ENCODE results near the gene AIFM3.
"Not testable (repeated sequence)": the region's sequence is repeated elsewhere in the genome, so short reads cannot be mapped to it uniquely, and the experiment has no call there.

The AIFM3 gene

DNA sequence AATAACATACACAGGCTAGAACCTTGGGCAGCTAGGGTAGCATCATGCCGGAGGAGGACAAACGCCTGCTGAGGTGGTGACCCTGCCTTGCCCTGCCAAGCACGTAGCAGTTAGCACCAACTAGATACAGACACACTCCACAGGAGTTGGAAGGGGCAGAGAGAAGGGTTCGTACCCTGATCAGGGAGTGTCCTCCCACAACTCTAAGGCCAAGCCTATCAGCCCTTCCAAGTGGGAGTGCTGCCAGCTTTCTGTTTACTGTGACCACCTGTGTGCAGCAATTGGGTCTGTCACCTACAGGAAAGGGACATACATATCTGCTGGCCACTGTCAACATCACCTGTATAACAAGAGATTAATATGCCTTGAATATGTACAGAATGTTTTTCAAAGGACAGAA, 36.7 kb downstream of the AIFM3 start:
- DNase-seq (ENCODE audit: low spot score), result no peak

DNA sequence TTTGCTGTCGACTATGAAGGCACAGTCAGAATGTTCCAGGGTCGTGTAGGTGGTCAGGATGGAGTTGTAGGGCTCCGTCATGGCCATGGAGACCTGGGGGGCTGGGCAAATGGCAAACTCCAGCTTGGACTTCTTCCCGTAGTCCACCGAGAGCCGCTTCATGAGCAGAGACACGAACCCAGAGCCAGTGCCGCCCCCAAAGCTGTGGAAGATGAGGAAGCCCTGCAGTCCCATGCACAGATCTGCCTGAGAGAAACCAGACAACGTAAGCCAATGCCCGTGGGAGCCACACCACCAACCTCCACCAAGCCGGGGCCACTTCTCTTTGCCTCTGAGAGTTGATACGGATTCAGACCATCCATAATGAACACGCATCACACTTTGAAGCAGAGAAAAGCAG, 42.2 kb downstream of the AIFM3 start:
- not testable (repeated sequence) for DNase-seq (ENCODE audit: low spot score)

GRCh38 chr22:21009638-21010425, 42.8 kb downstream of the AIFM3 start:
- no peak for DNase-seq (ENCODE audit: low spot score)

- DNase-seq (ENCODE audit: low spot score), result no peak
Observed at GRCh38 chr22:21010426-21011113, 43.5 kb downstream of the AIFM3 start.

DNA sequence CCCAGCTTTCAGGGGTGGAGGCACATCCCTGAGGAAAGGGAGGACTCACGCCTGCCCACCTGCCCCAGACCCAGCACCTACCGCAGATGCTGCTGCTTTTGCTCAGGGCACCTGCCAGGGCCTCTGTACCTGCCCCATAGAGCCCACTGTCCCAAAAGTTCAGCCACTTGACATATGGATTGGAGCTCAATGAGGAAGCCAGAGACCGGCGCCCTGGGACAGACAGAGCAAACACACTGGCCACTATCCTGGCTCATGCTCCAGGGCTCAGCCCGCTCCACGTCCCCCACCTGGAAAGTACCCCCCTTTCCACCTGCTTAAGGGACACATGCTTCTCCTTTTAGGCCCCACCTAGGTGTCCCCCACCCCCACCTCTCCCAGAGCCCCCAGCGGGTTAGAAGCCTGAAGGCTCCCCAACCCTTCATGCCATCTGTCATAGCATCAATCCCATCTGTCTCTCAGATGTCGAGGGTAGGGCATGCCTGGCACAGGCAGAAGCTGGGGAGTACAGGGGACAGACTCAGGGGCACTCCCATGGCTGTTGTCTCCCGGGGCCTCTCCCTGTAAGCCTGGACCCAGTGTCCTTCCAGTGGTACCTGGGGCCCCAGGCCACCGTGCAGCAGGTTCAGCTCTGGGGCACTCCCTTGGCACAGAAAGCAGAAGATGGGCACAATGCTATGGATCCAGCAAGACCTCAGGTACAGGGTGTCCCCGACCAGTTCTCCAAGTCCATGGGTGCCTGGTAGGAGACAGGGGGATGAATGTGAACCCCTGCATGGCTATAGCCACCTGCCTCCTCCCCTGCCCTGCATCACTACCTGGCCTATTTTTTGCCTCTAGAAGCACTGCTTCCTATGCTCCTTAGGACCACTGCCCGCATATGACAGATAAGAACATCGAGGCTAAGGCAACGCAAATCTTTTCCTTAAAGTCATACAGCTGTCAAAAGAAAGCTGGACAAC, 45.7 kb downstream of the AIFM3 start:
- no peak for DNase-seq (ENCODE audit: low spot score)

GRCh38 chr22:21013657-21014201, 46.7 kb downstream of the AIFM3 start:
- no peak for DNase-seq (ENCODE audit: low spot score)

DNA sequence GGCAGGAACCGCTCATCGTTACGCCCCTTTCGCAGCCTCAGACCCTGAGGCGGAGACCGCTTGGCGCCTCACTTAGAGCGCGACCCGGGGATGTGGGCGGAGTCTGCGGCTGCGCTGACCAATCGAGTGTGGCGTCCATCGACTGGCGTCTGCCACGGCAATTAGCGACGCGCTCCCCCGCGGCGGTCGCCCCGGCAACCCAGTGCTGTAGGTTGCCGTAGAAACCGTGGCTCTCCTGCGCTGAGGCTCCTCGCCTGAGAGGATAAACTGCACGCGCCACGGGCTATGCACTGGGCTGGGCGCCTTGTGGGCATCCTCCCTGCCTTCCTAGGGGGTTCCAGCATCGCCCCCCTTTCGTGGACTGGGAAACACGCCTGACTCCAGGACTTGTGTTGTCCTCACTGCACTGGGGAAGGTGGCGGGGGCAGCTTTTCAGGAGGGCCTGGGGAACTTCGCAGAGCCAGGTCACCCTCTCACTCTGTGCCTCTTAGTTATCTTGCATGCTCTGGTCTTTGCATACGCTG, 47.2 kb downstream of the AIFM3 start:
- DNase-seq (ENCODE audit: low spot score), result peak; percentile 90

- no peak for DNase-seq (ENCODE audit: low spot score)
Observed at GRCh38 chr22:21014726-21015465, 47.8 kb downstream of the AIFM3 start, which contains the start of gene P2RX6. Gene P2RX6, plus strand, starts transcription at chr22:21015165. Its CDS starts 10 bp downstream, at chr22:21015175.

GRCh38 chr22:21015466-21016006, 48.5 kb downstream of the AIFM3 start:
- DNase-seq (ENCODE audit: low spot score), result no peak

DNA sequence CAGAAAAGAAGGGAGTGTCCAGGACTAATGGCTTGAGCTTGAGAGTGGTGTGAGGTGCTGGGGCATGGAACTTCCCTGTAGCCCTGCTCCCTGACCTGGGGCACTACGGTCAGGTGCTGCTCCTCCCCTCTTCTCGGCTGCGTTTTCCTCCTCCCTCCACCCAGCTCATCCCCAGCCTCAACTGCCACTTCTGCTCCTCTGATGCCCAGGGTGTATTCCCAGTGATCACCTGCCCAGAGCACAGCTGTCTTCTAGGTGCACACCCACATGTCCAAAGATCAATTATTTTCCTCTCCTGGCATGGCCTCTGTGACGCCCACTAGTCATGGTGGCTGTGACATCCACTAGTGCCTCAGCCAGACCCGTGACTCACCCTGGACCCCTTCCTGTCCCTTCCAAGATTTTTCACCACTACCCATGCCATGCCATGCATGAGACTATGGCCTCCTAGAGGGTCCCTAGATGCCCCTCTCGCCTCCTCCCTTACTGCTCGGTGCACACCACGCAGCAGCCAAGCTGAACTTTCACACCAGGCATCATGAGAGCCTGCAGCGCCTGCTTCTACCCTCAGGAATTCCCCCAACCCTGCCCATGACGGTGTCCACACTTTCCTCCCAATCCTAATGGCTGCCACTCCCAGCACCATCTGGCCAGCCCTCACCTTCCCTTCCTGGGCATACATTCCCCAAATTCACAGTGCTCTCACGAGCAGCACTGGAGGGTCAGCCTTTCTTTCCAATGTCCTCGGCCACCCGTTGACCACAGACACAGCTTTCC, 49.8 kb downstream of the AIFM3 start:
- no peak for DNase-seq (ENCODE audit: low spot score)

- no peak for DNase-seq (ENCODE audit: low spot score)
Observed at GRCh38 chr22:21018314-21018713, 51.3 kb downstream of the AIFM3 start.

GRCh38 chr22:21020802-21021429, 53.9 kb downstream of the AIFM3 start:
- DNase-seq (ENCODE audit: low spot score), result no peak

GRCh38 chr22:21022507-21022906, 55.5 kb downstream of the AIFM3 start:
- DNase-seq (ENCODE audit: low spot score), result no peak

GRCh38 chr22:21022955-21023614, 56.0 kb downstream of the AIFM3 start:
- no peak for DNase-seq (ENCODE audit: low spot score)

DNA sequence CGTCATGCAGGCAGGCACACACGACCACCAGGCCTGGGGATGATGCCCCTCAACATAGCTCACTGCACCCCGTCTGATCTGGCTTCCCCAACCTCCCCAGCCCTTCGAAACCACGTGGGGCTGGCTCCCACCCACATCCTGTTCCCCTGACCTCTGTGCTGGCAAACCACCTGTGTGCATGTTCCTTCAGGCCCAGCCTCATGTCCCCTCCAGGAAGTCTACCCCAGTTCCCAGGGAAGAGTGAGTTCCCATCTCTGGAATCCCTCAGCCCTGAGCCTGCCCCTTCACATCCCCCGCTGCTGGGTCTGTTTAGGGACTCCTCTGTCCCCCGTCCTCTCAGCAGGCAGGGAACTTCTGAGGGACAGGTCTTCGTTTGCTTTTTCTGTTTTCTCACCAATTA, 58.2 kb downstream of the AIFM3 start:
- DNase-seq (ENCODE audit: low spot score), result no peak

DNA sequence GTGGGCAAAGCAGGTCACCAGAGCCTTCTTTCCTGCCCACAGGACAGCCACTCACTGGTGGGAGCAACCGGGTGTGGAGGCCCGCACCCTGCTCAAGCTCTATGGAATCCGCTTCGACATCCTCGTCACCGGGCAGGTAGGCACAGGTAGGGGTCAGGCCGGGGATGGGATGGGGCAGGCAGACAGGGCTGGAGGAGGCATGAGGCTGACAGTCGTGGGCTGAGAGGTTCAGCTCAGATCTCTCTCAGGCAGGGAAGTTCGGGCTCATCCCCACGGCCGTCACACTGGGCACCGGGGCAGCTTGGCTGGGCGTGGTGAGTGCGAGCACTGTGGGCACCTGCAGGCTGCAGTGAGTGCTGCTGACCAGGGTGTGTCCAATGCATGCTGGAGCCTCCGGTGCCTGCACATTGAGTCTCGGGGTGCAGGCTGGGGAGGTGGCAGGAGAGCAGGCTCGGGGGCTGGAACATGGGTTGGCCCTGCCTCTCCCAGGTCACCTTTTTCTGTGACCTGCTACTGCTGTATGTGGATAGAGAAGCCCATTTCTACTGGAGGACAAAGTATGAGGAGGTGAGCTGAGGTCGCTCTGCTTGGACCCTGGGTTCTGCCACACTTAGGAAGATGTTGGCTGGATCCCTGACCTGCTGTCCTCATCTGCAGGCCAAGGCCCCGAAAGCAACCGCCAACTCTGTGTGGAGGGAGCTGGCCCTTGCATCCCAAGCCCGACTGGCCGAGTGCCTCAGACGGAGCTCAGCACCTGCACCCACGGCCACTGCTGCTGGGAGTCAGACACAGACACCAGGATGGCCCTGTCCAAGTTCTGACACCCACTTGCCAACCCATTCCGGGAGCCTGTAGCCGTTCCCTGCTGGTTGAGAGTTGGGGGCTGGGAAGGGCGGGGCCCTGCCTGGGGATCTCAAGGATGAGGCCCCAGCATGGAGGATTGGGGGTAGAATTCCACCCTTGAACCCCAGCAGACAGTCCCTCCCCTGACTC, 59.0 kb downstream of the AIFM3 start:
- no peak for DNase-seq (ENCODE audit: low spot score)

DNA sequence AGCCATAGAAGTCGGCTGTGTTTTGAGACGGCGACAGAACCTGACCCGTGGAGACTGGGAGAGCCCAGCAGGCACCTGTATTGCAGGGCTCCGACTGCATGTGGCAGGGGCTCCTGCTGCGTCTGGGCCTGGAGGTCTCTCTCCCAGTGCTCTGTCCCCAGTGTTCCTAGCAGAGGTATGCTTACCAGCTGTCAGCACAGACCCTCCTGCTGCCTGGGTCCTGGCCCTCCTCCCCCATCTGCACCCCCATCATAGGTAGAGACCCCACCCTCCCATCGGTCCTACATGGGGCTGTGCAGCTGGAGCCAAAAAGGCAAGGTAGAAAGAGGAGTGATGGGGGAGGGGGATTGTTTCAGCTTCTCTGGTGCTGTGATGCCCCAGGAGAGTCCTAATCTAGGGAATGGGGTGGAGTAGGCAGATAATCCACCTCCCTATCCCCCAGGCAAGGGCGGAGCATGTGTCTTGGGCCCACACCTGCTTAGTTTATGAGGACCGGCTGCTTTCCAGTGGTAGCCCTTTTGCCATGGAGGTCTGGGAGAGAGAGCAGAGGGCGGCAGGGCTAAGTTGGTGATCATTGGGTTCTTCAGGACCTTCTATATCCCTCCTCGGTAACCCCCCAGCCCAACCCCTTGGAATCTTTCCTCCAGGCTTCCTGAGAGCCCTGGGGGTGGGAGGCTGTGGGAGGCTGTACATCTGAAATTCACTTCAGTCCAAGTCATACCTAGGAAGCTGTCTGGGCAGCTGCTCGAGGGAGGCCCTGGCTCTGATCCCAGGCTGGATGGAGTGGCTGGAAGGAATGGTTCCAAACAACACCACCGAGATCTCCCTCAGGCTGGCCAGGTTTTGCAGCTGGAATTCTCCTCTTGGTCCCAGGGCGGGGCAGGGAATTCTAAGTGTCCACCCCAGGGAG, 60.0 kb downstream of the AIFM3 start:
- no peak for DNase-seq (ENCODE audit: low spot score)

Data from CD4-positive, alpha-beta T cell treated with Interleukin-2 at 100 ng/mL for 4 hours (primary cell).